H1 (cell line): ENCODE results near the gene RPL12. TPM values are rescaled to one million over a fixed set of nuclear protein-coding genes. Genes with fewer than 3 reads are reported as not detected.

Source experiments
- CTCF ChIA-PET: fragments of 300-600 bp; sonication (Branson Sonifier 250); formaldehyde crosslinking; loops from one replicate; lab custom pipeline; 2021; ENCODE audit not compliant: partially characterized antibody; lab: Charles Lee
- POLR2A ChIA-PET: fragments of 300-600 bp; sonication (Branson Sonifier 250); formaldehyde crosslinking; loops from one replicate; lab custom pipeline; 2021; ENCODE audit warnings: inconsistent platforms; ENCODE audit not compliant: partially characterized antibody; lab: Charles Lee
- DNase-seq, 2 experiments: peaks; one replicate each; pipeline versions ENCODE4 v3.0.0 to v3.0.0-alpha.2; 2010 to 2022; ENCODE audit warnings: low spot score in 2 of 2, low read depth in 1 of 2, mixed read lengths in 1 of 2
- FAIRE-seq: peaks from 2 replicates; lab custom pipeline; 2011; peaks lifted over from hg19 to GRCh38; lab: Jason Lieb, UNC
- H2AFZ ChIP-seq: 2 replicates; pipeline ENCODE4 v1.8.1; 2012; ENCODE audit warnings: low read length, inconsistent platforms
- H2AK5ac ChIP-seq: 2 replicates; pipeline ENCODE4 v1.6.1; 2013; ENCODE audit warnings: low read depth, low read length
- H2BK120ac ChIP-seq: replicated peaks from 2 replicates; pipeline ENCODE3; 2013; ENCODE audit warnings: low read depth, low read length, inconsistent platforms
- H2BK12ac ChIP-seq: 2 replicates; pipeline ENCODE4 v1.6.1; 2013; ENCODE audit warnings: low read depth, low read length
- H2BK15ac ChIP-seq: 2 replicates; pipeline ENCODE4 v1.6.1; 2013; ENCODE audit warnings: low read length
- H2BK20ac ChIP-seq: 2 replicates; pipeline ENCODE4 v1.6.1; 2013; ENCODE audit warnings: low read length
- H2BK5ac ChIP-seq: 2 replicates; pipeline ENCODE4 v1.6.1; 2013; ENCODE audit warnings: low read depth, low read length
- H3K14ac ChIP-seq: 2 replicates; pipeline ENCODE4 v1.6.1; 2013; ENCODE audit warnings: inconsistent platforms; ENCODE audit not compliant: insufficient read length
- H3K18ac ChIP-seq: 2 replicates; pipeline ENCODE4 v1.6.1; 2013; ENCODE audit warnings: low read length; ENCODE audit errors: extremely low read depth
- H3K23ac ChIP-seq: 2 replicates; pipeline ENCODE4 v1.6.1; 2013; ENCODE audit warnings: inconsistent platforms; ENCODE audit not compliant: insufficient read length
- H3K23me2 ChIP-seq: 2 replicates; pipeline ENCODE4 v1.6.1; 2013; ENCODE audit warnings: low read depth, low read length
- H3K27ac ChIP-seq: 2 replicates; pipeline ENCODE4 v1.6.1; 2011; ENCODE audit warnings: low read depth, low read length, inconsistent platforms
- H3K27me3 ChIP-seq, 4 experiments: replicated peaks in 1 of 4; 1 replicate in 1 of 4; 2 replicates in 3 of 4; pipeline versions ENCODE4 v1.6.1 to v1.8.1; 2011 to 2013; ENCODE audit warnings: low read length in 3 of 4, mild to moderate bottlenecking in 3 of 4, inconsistent platforms in 2 of 4, mixed read lengths in 2 of 4, moderate library complexity in 1 of 4; ENCODE audit not compliant: control insufficient read depth in 3 of 4, insufficient read depth in 3 of 4; ENCODE audit errors: extremely low read depth in 1 of 4
- H3K36me3 ChIP-seq, 4 experiments: 2 replicates each; pipeline versions ENCODE4 v1.6.1 to v1.8.1; 2011 to 2013; ENCODE audit warnings: mild to moderate bottlenecking in 4 of 4, low read length in 3 of 4, moderate library complexity in 2 of 4, control low read depth in 1 of 4, inconsistent platforms in 1 of 4; ENCODE audit not compliant: insufficient read depth in 4 of 4, control insufficient read depth in 2 of 4
- H3K4ac ChIP-seq: replicated peaks from 2 replicates; pipeline ENCODE3; 2013; ENCODE audit warnings: low read length, low read depth, mixed read lengths, inconsistent platforms; ENCODE audit not compliant: insufficient read length
- H3K4me1 ChIP-seq, 4 experiments: replicated peaks in 1 of 4; 1 replicate in 1 of 4; 2 replicates in 3 of 4; pipeline versions ENCODE4 v1.6.1 to v1.8.1; 2011 to 2013; ENCODE audit warnings: low read length in 3 of 4, inconsistent platforms in 2 of 4, mixed read lengths in 1 of 4; ENCODE audit not compliant: insufficient read depth in 4 of 4, control insufficient read depth in 3 of 4
- H3K4me2 ChIP-seq, 2 experiments: 2 replicates each; pipeline versions ENCODE4 v1.6.1 to v1.8.1; 2011 to 2013; ENCODE audit warnings: low read depth in 2 of 2, low read length in 2 of 2, control low read depth in 1 of 2, inconsistent platforms in 1 of 2, mild to moderate bottlenecking in 1 of 2; ENCODE audit not compliant: insufficient read depth in 1 of 2
- H3K4me3 ChIP-seq, 4 experiments: fragments of 200-600, 300-600 bp in 1 of 4; sonication (generic), shearing (Covaris generic), sonication (Bioruptor Twin) in 1 of 4; 2 replicates each; pipeline versions ENCODE4 v1.5.1 to v1.8.1; 2011 to 2016; ENCODE audit warnings: low read length in 4 of 4, low read depth in 3 of 4, control low read depth in 2 of 4, inconsistent platforms in 2 of 4, mild to moderate bottlenecking in 2 of 4, mixed read lengths in 1 of 4, moderate library complexity in 1 of 4; ENCODE audit not compliant: insufficient read depth in 2 of 4; ENCODE audit errors: extremely low read depth in 1 of 4
- H3K56ac ChIP-seq: replicated peaks from 2 replicates; pipeline ENCODE3; 2013; ENCODE audit warnings: low read depth, mild to moderate bottlenecking, mixed read lengths, low read length, inconsistent platforms; ENCODE audit not compliant: insufficient read length
- H3K79me1 ChIP-seq: 2 replicates; pipeline ENCODE4 v1.6.1; 2013; ENCODE audit warnings: low read depth, low read length, control low read depth
- H3K79me2 ChIP-seq, 2 experiments: 2 replicates each; pipeline versions ENCODE4 v1.6.1 to v1.8.1; 2012 to 2013; ENCODE audit warnings: low read length in 2 of 2, mild to moderate bottlenecking in 2 of 2, inconsistent platforms in 1 of 2; ENCODE audit not compliant: insufficient read depth in 2 of 2, control insufficient read depth in 1 of 2
- H3K9ac ChIP-seq, 4 experiments: replicated peaks in 1 of 4; 1 replicate in 1 of 4; 2 replicates in 3 of 4; pipeline versions ENCODE4 v1.6.1 to v1.8.1; 2011 to 2013; ENCODE audit warnings: low read depth in 3 of 4, low read length in 3 of 4, control low read depth in 2 of 4, mild to moderate bottlenecking in 2 of 4, moderate library complexity in 2 of 4, inconsistent platforms in 1 of 4; ENCODE audit errors: extremely low read depth in 1 of 4
- H3K9me3 ChIP-seq, 2 experiments: 2 replicates each; pipeline versions ENCODE4 v1.6.1 to v1.8.1; 2012 to 2013; ENCODE audit warnings: mild to moderate bottlenecking in 2 of 2, moderate library complexity in 2 of 2, control low read depth in 1 of 2, inconsistent platforms in 1 of 2, low read depth in 1 of 2, low read length in 1 of 2, mixed read lengths in 1 of 2; ENCODE audit not compliant: insufficient read depth in 2 of 2
- H4K20me1 ChIP-seq, 2 experiments: replicated peaks in 1 of 2; 2 replicates each; pipeline versions ENCODE3 to v1.8.1; 2011 to 2013; ENCODE audit warnings: inconsistent platforms in 2 of 2, low read length in 2 of 2, mild to moderate bottlenecking in 1 of 2; ENCODE audit not compliant: insufficient read depth in 2 of 2, control insufficient read depth in 1 of 2
- H4K5ac ChIP-seq: 2 replicates; pipeline ENCODE4 v1.6.1; 2013; ENCODE audit warnings: low read length, low read depth, mixed read lengths, inconsistent platforms; ENCODE audit not compliant: insufficient read length
- H4K8ac ChIP-seq: 2 replicates; pipeline ENCODE4 v1.8.0; 2013; ENCODE audit warnings: mild to moderate bottlenecking, moderate library complexity, low read length, inconsistent platforms; ENCODE audit not compliant: insufficient read depth; ENCODE audit errors: extremely low read depth
- H4K91ac ChIP-seq: replicated peaks from 2 replicates; pipeline ENCODE3; 2013; ENCODE audit warnings: low read length, mixed read lengths, inconsistent platforms; ENCODE audit not compliant: insufficient read length
- CBX5 ChIP-seq: fragments of 300-800, 300-1000 bp; sonication (generic); IDR thresholded peaks from 2 replicates; pipeline ENCODE4 v1.7.1; 2016; ENCODE audit warnings: antibody characterized with exemption, low read length, low read depth
- CEBPB ChIP-seq: IDR thresholded peaks from 2 replicates; pipeline ENCODE4 v1.6.1; 2012; ENCODE audit warnings: low read depth, low read length
- CHD1 ChIP-seq: IDR thresholded peaks from 2 replicates; pipeline ENCODE4 v1.6.1; 2012; ENCODE audit warnings: low read depth, low read length, improper control_type of control experiment
- CTBP2 ChIP-seq: IDR thresholded peaks from 2 replicates; pipeline ENCODE4 v1.7.0; 2011; ENCODE audit warnings: borderline replicate concordance, mild to moderate bottlenecking, moderate library complexity, mixed read lengths, low read length; ENCODE audit not compliant: insufficient read depth, insufficient read length
- HDAC2 ChIP-seq, 2 experiments: fragments of 300-600 bp in 1 of 2; sonication (generic) in 1 of 2; IDR thresholded peaks; 2 replicates each; pipeline ENCODE4 v1.6.1; 2011 to 2012; ENCODE audit warnings: low read depth in 2 of 2, low read length in 2 of 2, mild to moderate bottlenecking in 2 of 2, moderate library complexity in 2 of 2, borderline replicate concordance in 1 of 2, inconsistent platforms in 1 of 2
- HDAC6 ChIP-seq: IDR thresholded peaks from one replicate; pipeline ENCODE4 v1.7.1; 2012; ENCODE audit warnings: low read depth, mild to moderate bottlenecking, inconsistent platforms, low read length, moderate library complexity
- POU5F1 ChIP-seq: IDR thresholded peaks from 2 replicates; pipeline ENCODE4 v1.6.1; 2011; ENCODE audit warnings: low read depth, mild to moderate bottlenecking, low read length, moderate library complexity
- SP1 ChIP-seq: IDR thresholded peaks from 2 replicates; pipeline ENCODE4 v1.6.1; 2011; ENCODE audit warnings: low read depth, low read length
- SP2 ChIP-seq: IDR thresholded peaks from 2 replicates; pipeline ENCODE4 v1.6.1; 2012; ENCODE audit warnings: mild to moderate bottlenecking, low read length, inconsistent platforms
- SP4 ChIP-seq: IDR thresholded peaks from 2 replicates; pipeline ENCODE4 v1.6.1; 2012; ENCODE audit warnings: low read length, inconsistent platforms
- TBP ChIP-seq: IDR thresholded peaks from 2 replicates; pipeline ENCODE4 v1.6.1; 2011; ENCODE audit warnings: low read depth, low read length, improper control_type of control experiment
- WGBS, 2 experiments: shearing (Covaris generic) in 1 of 2; methylation state at CpG; one replicate each; pipeline versions ENCODE4 v1.1.6 to v1.1.7; 2013 to 2015; ENCODE audit warnings: low lambda C conversion rate in 2 of 2, mixed read lengths in 2 of 2, inconsistent platforms in 1 of 2, low coverage in 1 of 2, missing lambda C conversion rate in 1 of 2; ENCODE audit not compliant: insufficient replicate concordance in 2 of 2, insufficient coverage in 1 of 2, insufficient read length in 1 of 2; ENCODE audit errors: extremely low coverage in 1 of 2, missing lambda C conversion rate in 1 of 2; 5-methylcytosine and 5-hydroxymethylcytosine counted together
- polyA plus RNA-seq, 7 experiments: library from polyadenylated mRNA; depleted of rRNA in 3 of 7; stranded (reverse) in 5 of 7; unstranded in 2 of 7; fragments of >200 nt in 5 of 7; fragments of 200-250 nt in 2 of 7; gene quantifications; 1 replicate in 5 of 7; 2 replicates in 1 of 7; 4 replicates in 1 of 7; pipeline versions ENCODE4 v1.2.1 to v1.2.3, GENCODE V29; 2011 to 2013; ENCODE audit warnings: missing spikeins in 2 of 7, mixed read lengths in 2 of 7
- total RNA-seq: library from RNA; stranded (reverse); fragmentation: NEBNext Ultra II Directional; extraction: Animal tissue kit (Norgen Biotek cat#: 25700); gene quantifications from 2 replicates; pipeline ENCODE4 v1.2.1, GENCODE V29; 2021

The RPL12 gene
- total and polyA plus RNA-seq, 2 of the 8 experiments (the other 6 are each of a cell fraction or from before 2014, with no cell fraction given), result 1,993 to 4,892 TPM

GRCh38 chr9:127470662-127471061 is 19.5 kb upstream of the RPL12 start:
- Histone ChIP-seq H4K8ac (no peak overlapping the region), H2BK5ac (no peak overlapping the region), H3K14ac (no peak overlapping the region), H3K27me3 (no peaks in the 10 kb centered on the region), H2AK5ac (no peak overlapping the region), H2BK12ac (no peak overlapping the region), H3K9me3 (no peaks in the 10 kb centered on the region), H4K91ac (no peak overlapping the region), H3K36me3 (peaks cover 0 to 12% (median 6%) of the 10 kb centered on the region in 4 experiments; a peak in 5 of 8 replicates), H4K20me1 (no peaks in the 10 kb centered on the region), H2BK120ac (no peak overlapping the region), H3K4me3 (no peak overlapping the region), H3K18ac (no peak overlapping the region), H3K27ac (no peak overlapping the region), H3K4me2 (no peak overlapping the region), H4K5ac (no peak overlapping the region), H3K79me2 (no peaks in the 10 kb centered on the region), H3K4ac (no peak overlapping the region), H2BK15ac (no peak overlapping the region), H3K23me2 (no peaks in the 10 kb centered on the region), H2BK20ac (no peak overlapping the region), H3K79me1 (no peaks in the 10 kb centered on the region), H3K23ac (no peak overlapping the region), H3K9ac (no peak overlapping the region), H3K56ac (no peak overlapping the region), H2AFZ (no peak overlapping the region), H3K4me1 (peaks cover 0 to 3% (median 0%) of the 10 kb centered on the region in 4 experiments; a peak in 1 of 7 replicates)
- ChIA-PET POLR2A (interaction anchor here (1.2 to 1.8 kb wide), 3 partner anchors 9 to 23 kb away, joined by 3 to 6 read pairs (median 5); partner anchors contain the start of genes LRSAM1 and RPL12), CTCF (interaction anchor here (1.0 to 3.5 kb wide), 2 partner anchors 9 to 11 kb away, joined by 3 to 10 read pairs; no protein-coding TSS in a partner anchor)
- no peak for FAIRE-seq
- WGBS, 2 experiments, result 92% methylated on average over 3 of the region's 3 CpGs; no CpG with 5 or more reads in 1 of the 2 experiments
- TF ChIP-seq CBX5 (no peak), POU5F1 (no peak), CHD1 (no peak), SP1 (no peak), CEBPB (no peak), SP2 (no peak), TBP (no peak), SP4 (no peak), HDAC2 (IDR thresholded peaks at IDR 0.05; ENCODE audit: borderline replicate concordance in 1 of 2, low read depth in 2 of 2, low read length in 2 of 2) (no peak), CTBP2 (no peak), HDAC6 (no peak)
- DNase-seq, result no peak
